Panc1 (cell line): Measurements from ENCODE around the gene MGAT5. TPM values are rescaled to one million over a fixed set of nuclear protein-coding genes. Genes with fewer than 3 reads are reported as not detected.

Source experiments
- ATAC-seq: fragments of 200-7000 bp; cut with Tn5 transposase; 2 replicates; pipeline ENCODE4 v1.9.1; 2020; ENCODE audit warnings: mild to moderate bottlenecking, moderate library complexity
- BruUV-seq: library from RNA; stranded (reverse); fragments of 400-500 nt; replicated peaks from 2 replicates; lab custom pipeline; 2021; lab: Mats Ljungman, UMichigan
- CTCF ChIA-PET: fragments of 300-600 bp; sonication (Branson Sonifier 250); formaldehyde crosslinking; loops from one replicate; lab custom pipeline; 2022; ENCODE audit warnings: antibody characterized with exemption; lab: Charles Lee
- POLR2A ChIA-PET: fragments of 300-600 bp; sonication (Branson Sonifier 250); formaldehyde crosslinking; loops from one replicate; lab custom pipeline; 2022; ENCODE audit warnings: antibody characterized with exemption; lab: Charles Lee
- DNase-seq: peaks from one replicate; pipeline ENCODE4 v3.0.0-alpha.2; 2010; ENCODE audit warnings: low read depth, low spot score
- H3K27ac ChIP-seq: 2 replicates; pipeline ENCODE4 v1.5.1; 2011; ENCODE audit warnings: mild to moderate bottlenecking, low read length, inconsistent platforms
- H3K27me3 ChIP-seq: fragments of 200-500 bp; sonication (Bioruptor generic); 2 replicates; pipeline ENCODE4 v1.6.0; 2014; ENCODE audit warnings: low read length, inconsistent platforms; ENCODE audit not compliant: control insufficient read depth, insufficient read depth
- H3K36me3 ChIP-seq: fragments of 200-500 bp; sonication (Bioruptor generic); 2 replicates; pipeline ENCODE4 v1.5.1; 2014; ENCODE audit warnings: inconsistent platforms, mild to moderate bottlenecking, low read length, moderate library complexity; ENCODE audit not compliant: control insufficient read depth, insufficient read depth
- H3K4me1 ChIP-seq: 2 replicates; pipeline ENCODE4 v1.5.1; 2011; ENCODE audit warnings: inconsistent platforms, mild to moderate bottlenecking, low read length, moderate library complexity; ENCODE audit not compliant: control insufficient read depth, insufficient read depth
- H3K4me3 ChIP-seq, 2 experiments: 2 replicates each; pipeline ENCODE4 v1.5.1; 2011 to 2012; ENCODE audit warnings: low read depth in 2 of 2, low read length in 2 of 2, mild to moderate bottlenecking in 2 of 2, inconsistent platforms in 1 of 2, moderate library complexity in 1 of 2
- H3K9me3 ChIP-seq: fragments of 200-500 bp; sonication (Bioruptor generic); 2 replicates; pipeline ENCODE4 v1.5.1; 2014; ENCODE audit warnings: low read depth, mild to moderate bottlenecking, inconsistent platforms, low read length, moderate library complexity; ENCODE audit not compliant: control insufficient read depth, insufficient read depth
- CTCF ChIP-seq: fragments of 450-650 bp; IDR thresholded peaks from 2 replicates; pipeline ENCODE4 v1.5.1; 2017; ENCODE audit warnings: mild to moderate bottlenecking
- POLR2AphosphoS5 ChIP-seq: IDR thresholded peaks from 2 replicates; pipeline ENCODE4 v1.6.1; 2012; ENCODE audit warnings: mild to moderate bottlenecking, low read depth, low read length, moderate library complexity
- REST ChIP-seq, 2 experiments: IDR thresholded peaks; 2 replicates each; pipeline ENCODE4 v1.6.1; 2011 to 2012; ENCODE audit warnings: low read depth in 2 of 2, control low read depth in 1 of 2, low read length in 1 of 2, mild to moderate bottlenecking in 1 of 2, moderate library complexity in 1 of 2; ENCODE audit not compliant: insufficient read depth in 1 of 2
- SIN3A ChIP-seq: IDR thresholded peaks from 2 replicates; pipeline ENCODE4 v1.6.1; 2012; ENCODE audit warnings: low read depth, mild to moderate bottlenecking, low read length, moderate library complexity, borderline replicate concordance; ENCODE audit not compliant: insufficient read depth
- TCF7L2 ChIP-seq: IDR thresholded peaks from 2 replicates; pipeline ENCODE4 v1.6.1; 2011; ENCODE audit warnings: mild to moderate bottlenecking, low read depth, low read length, inconsistent platforms
- in situ Hi-C: cut with HindIII; loops from 2 replicates; pipeline ENCODE4 v1.10.0; 2016; ENCODE audit warnings: low sequenced_read_pairs, low pct_unique_long_range_greater_than_20kb
- intact Hi-C: fragments of 100-400 bp; cut with micrococcal nuclease; formaldehyde crosslinking; loops from one replicate; pipeline ENCODE4 v1.10.0; 2022; ENCODE audit not compliant: unreplicated experiment
- total RNA-seq: library from RNA; stranded (reverse); gene quantifications from one replicate; pipeline ENCODE4 v1.2.1, GENCODE V29; 2021; ENCODE audit not compliant: unreplicated experiment

Gene MGAT5
- total RNA-seq, 1 experiment from 2014 or later = 22.1 TPM

GRCh38 chr2:134354611-134355010 is 100.7 kb downstream of the MGAT5 start:
- in situ Hi-C loops = no loop called here
- no peak for ATAC-seq
- no peaks in the 10 kb centered on the region; the same call in 1 of the 2 replicates for H3K36me3 ChIP-seq
- intact Hi-C loops = loop anchor here (5.0 kb wide), 1 partner anchor 87 kb away; no protein-coding TSS in a partner anchor
- H3K4me1 ChIP-seq = no peaks in the 10 kb centered on the region
- no peak for DNase-seq
- ChIA-PET CTCF (no interaction called here), POLR2A (no interaction called here)
- no peak for TF ChIP-seq SIN3A
- TF ChIP-seq TCF7L2 = no peak
- no peak for TF ChIP-seq CTCF
- no peak for TF ChIP-seq POLR2AphosphoS5
- no peak for TF ChIP-seq REST (IDR thresholded peaks at IDR 0.05; ENCODE audit: insufficient read depth in 1 of 2, low read depth in 2 of 2, low read length in 1 of 2)
- no peaks in the 10 kb centered on the region for H3K27me3 ChIP-seq
- H3K9me3 ChIP-seq = no peaks in the 10 kb centered on the region
- no peak overlapping the region for H3K4me3 ChIP-seq
- H3K27ac ChIP-seq = no peak overlapping the region
- no TSS peak for BruUV-seq

GRCh38 chr2:134357814-134358213 is 103.9 kb downstream of the MGAT5 start:
- POLR2A ChIA-PET = no interaction called here
- no peak for ATAC-seq
- intact Hi-C loops (loop anchor here (5.0 kb wide), 1 partner anchor 91 kb away; no protein-coding TSS in a partner anchor), in situ Hi-C loops (no loop called here)
- no peaks in the 10 kb centered on the region for H3K9me3 ChIP-seq
- H3K27me3 ChIP-seq = no peaks in the 10 kb centered on the region
- no peaks in the 10 kb centered on the region for H3K4me1 ChIP-seq
- H3K27ac ChIP-seq = no peak overlapping the region
- DNase-seq = no peak
- H3K36me3 ChIP-seq = no peaks in the 10 kb centered on the region; the same call in 1 of the 2 replicates
- CTCF ChIA-PET = no interaction called here
- TF ChIP-seq POLR2AphosphoS5 (no peak), CTCF (no peak), SIN3A (no peak), TCF7L2 (no peak), REST (IDR thresholded peaks at IDR 0.05; ENCODE audit: insufficient read depth in 1 of 2, low read depth in 2 of 2, low read length in 1 of 2) (no peak)
- no TSS peak for BruUV-seq
- H3K4me3 ChIP-seq = no peak overlapping the region
